Measurements from ENCODE around the gene CAMSAP1.

DNA sequence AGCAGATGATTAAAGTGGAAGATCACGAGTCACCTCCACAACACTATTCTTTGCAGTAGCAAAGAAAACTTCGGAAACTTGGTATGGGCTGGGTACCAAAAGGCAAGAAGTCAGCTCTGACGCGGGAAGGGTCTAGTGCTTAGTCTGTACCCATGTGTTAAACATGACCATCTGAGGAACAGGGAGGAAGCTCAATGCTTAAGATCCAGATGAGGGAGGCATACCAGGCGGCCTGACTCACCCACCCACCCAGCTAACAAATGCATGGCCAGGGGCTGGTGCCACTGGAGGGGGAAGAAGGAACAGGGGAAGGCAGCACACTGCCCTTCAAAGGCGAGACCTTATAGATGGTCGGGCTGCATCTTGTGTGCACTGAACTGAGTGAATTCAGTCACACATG, 41.8 kb downstream of the CAMSAP1 start:
- TF ChIP-seq, protein P1, sequence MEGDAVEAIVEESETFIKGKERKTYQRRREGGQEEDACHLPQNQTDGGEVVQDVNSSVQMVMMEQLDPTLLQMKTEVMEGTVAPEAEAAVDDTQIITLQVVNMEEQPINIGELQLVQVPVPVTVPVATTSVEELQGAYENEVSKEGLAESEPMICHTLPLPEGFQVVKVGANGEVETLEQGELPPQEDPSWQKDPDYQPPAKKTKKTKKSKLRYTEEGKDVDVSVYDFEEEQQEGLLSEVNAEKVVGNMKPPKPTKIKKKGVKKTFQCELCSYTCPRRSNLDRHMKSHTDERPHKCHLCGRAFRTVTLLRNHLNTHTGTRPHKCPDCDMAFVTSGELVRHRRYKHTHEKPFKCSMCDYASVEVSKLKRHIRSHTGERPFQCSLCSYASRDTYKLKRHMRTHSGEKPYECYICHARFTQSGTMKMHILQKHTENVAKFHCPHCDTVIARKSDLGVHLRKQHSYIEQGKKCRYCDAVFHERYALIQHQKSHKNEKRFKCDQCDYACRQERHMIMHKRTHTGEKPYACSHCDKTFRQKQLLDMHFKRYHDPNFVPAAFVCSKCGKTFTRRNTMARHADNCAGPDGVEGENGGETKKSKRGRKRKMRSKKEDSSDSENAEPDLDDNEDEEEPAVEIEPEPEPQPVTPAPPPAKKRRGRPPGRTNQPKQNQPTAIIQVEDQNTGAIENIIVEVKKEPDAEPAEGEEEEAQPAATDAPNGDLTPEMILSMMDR (conservative IDR thresholded peaks at IDR 0.05): no peak
- TF ChIP-seq ZFX (IDR thresholded peaks at IDR 0.05): no peak

Data from C4-2B (cell line).